Naive thymus-derived CD8-positive, alpha-beta T cell (primary cell): ENCODE results near the gene CLN6. TPM values are rescaled to one million over a fixed set of nuclear protein-coding genes. Genes with fewer than 3 reads are reported as not detected.

Experiments used
- ATAC-seq, 2 donors: fragments of 150-1000 bp; cut with Tn5 transposase in 1 of 2; sonication (Bioruptor Pico), chemical (Tn5 transposase) in 1 of 2; 1 replicate in 1 of 2; 2 replicates in 1 of 2; pipeline ENCODE4 v1.10.0; 2021; ENCODE audit warnings: mild to moderate bottlenecking in 2 of 2, moderate library complexity in 2 of 2
- POLR2A ChIA-PET: fragments of 350-600 bp; sonication (Branson Sonifier 250); formaldehyde crosslinking; loops from one replicate; lab custom pipeline; 2021; ENCODE audit warnings: antibody characterized with exemption; lab: Charles Lee
- DNase-seq, 10 donors: peaks; one replicate each; pipeline versions ENCODE4 v3.0.0 to v3.0.0-alpha.2; 2020 to 2022
- H3K27ac Mint-ChIP-seq, 10 donors: one replicate each; pipeline ENCODE4 v1.8.0; 2020 to 2022; ENCODE audit warnings: mild to moderate bottlenecking in 10 of 10, mixed read lengths in 10 of 10, moderate library complexity in 4 of 10, inconsistent platforms in 1 of 10
- H3K27me3 Mint-ChIP-seq, 5 donors: one replicate each; pipeline ENCODE4 v1.8.0; 2021 to 2022; ENCODE audit warnings: mixed read lengths in 5 of 5
- H3K36me3 Mint-ChIP-seq, 3 donors: one replicate each; pipeline ENCODE4 v1.8.0; 2020 to 2022; ENCODE audit warnings: mixed read lengths in 3 of 3, mild to moderate bottlenecking in 2 of 3, inconsistent platforms in 1 of 3
- H3K4me1 Mint-ChIP-seq, 4 donors: one replicate each; pipeline ENCODE4 v1.8.0; 2021 to 2022; ENCODE audit warnings: mixed read lengths in 4 of 4
- H3K4me3 Mint-ChIP-seq, 10 donors: one replicate each; pipeline ENCODE4 v1.8.0; 2020 to 2022; ENCODE audit warnings: mild to moderate bottlenecking in 10 of 10, mixed read lengths in 10 of 10, moderate library complexity in 6 of 10, inconsistent platforms in 1 of 10
- H3K9me3 Mint-ChIP-seq, 9 donors: one replicate each; pipeline ENCODE4 v1.8.0; 2020 to 2022; ENCODE audit warnings: mixed read lengths in 9 of 9, mild to moderate bottlenecking in 3 of 9, inconsistent platforms in 1 of 9, moderate library complexity in 1 of 9
- polyA plus RNA-seq, 3 donors: library from polyadenylated mRNA; unstranded; fragments of 300-500 nt; fragmentation: Illumina TruSeq; gene quantifications; one replicate each; pipeline ENCODE4 v1.2.3, GENCODE V29; 2021
- total RNA-seq, 8 experiments: library from RNA in 2 of 8; stranded (reverse) in 2 of 8; gene quantifications; one replicate each; pipeline ENCODE4 v1.2.3 and lab custom pipeline; 2021 to 2026

CLN6 gene
- total and polyA plus RNA-seq, 5 experiments from 2014 or later, result 2.4 to 22.3 (median 4.1) TPM

GRCh38 chr15:68158046-68158628 lies 71.4 kb downstream of the CLN6 start:
- no peak overlapping the region for H3K27ac Mint-ChIP-seq
- peaks cover 0 to 6% (median 3%) of the 10 kb centered on the region in 4 donors for H3K4me1 Mint-ChIP-seq
- no peak for DNase-seq
- H3K9me3 Mint-ChIP-seq, result peaks cover 0 to 2% (median 0%) of the 10 kb centered on the region in 9 donors
- no peak overlapping the region for H3K4me3 Mint-ChIP-seq
- POLR2A ChIA-PET, result no interaction called here
- H3K36me3 Mint-ChIP-seq, result peaks cover 13 to 51% (median 22%) of the 10 kb centered on the region in 3 donors
- H3K27me3 Mint-ChIP-seq, result no peaks in the 10 kb centered on the region
- ATAC-seq, result no peak

- peaks cover 0 to 10% (median 3%) of the 10 kb centered on the region in 4 donors for H3K4me1 Mint-ChIP-seq
- no peak for DNase-seq
- POLR2A ChIA-PET, result no interaction called here
- H3K9me3 Mint-ChIP-seq, result no peaks in the 10 kb centered on the region
- H3K27ac Mint-ChIP-seq, result no peak overlapping the region
- ATAC-seq, result no peak
- H3K36me3 Mint-ChIP-seq, result peaks cover 13 to 50% (median 23%) of the 10 kb centered on the region in 3 donors
- H3K4me3 Mint-ChIP-seq, result no peak overlapping the region
- H3K27me3 Mint-ChIP-seq, result no peaks in the 10 kb centered on the region
These were observed 72.5 kb downstream of the CLN6 start for GRCh38 chr15:68157074-68157473.

Other genes with a start within 250 kb of the CLN6 start
- gene PIAS1, start 175.4 kb downstream of the CLN6 start, total RNA-seq, result 10 to 100 TPM; 90.0 to 94.1 TPM
- gene PIAS1, start 175.4 kb downstream of the CLN6 start, polyA plus RNA-seq, result 100 to 1,000 TPM; 120 to 149 (median 138) TPM
- 1 to 10 TPM; 4.1 to 4.7 TPM for gene CALML4, start 24.4 kb downstream of the CLN6 start, total RNA-seq
- under 1 TPM in 1 of 3 donors, not detected in 2; 0.65 TPM for gene CALML4, start 24.4 kb downstream of the CLN6 start, polyA plus RNA-seq
- 10 to 100 TPM; 61.1 to 66.5 TPM for gene FEM1B, start 48.0 kb upstream of the CLN6 start, total RNA-seq
- gene FEM1B, start 48.0 kb upstream of the CLN6 start, polyA plus RNA-seq, result 10 to 100 TPM; 13.4 to 15.7 (median 14.6) TPM
- under 1 TPM; 0.03 to 0.11 TPM for gene ITGA11, start 202.4 kb upstream of the CLN6 start, total RNA-seq
- gene ITGA11, start 202.4 kb upstream of the CLN6 start, polyA plus RNA-seq, result under 1 TPM in 1 of 3 donors, not detected in 2; 0.02 TPM